Small intestine (tissue), 7 donors: Measurements from ENCODE around the gene COLGALT1. TPM values are rescaled to one million over a fixed set of nuclear protein-coding genes. Genes with fewer than 3 reads are reported as not detected.
A peak's percentile ranks its signal among the peaks of the same experiment; 100 is the strongest.
"Not testable (repeated sequence)": the region's sequence is repeated elsewhere in the genome, so short reads cannot be mapped to it uniquely, and the experiment has no call there.

Experiments used
- DNase-seq, 2 donors: peaks; one replicate each; pipeline versions ENCODE4 v3.0.0 to v3.0.0-alpha.2; 2013
- FAIRE-seq: peaks from 2 replicates; lab custom pipeline; 2012; peaks lifted over from hg19 to GRCh38; lab: Jason Lieb, UNC
- H3K27ac ChIP-seq, 3 donors: one replicate each; pipeline ENCODE4 v1.5.1; 2013; ENCODE audit warnings: low read length in 2 of 3, mild to moderate bottlenecking in 2 of 3, control low read depth in 1 of 3, inconsistent platforms in 1 of 3, low read depth in 1 of 3, moderate library complexity in 1 of 3
- H3K27me3 ChIP-seq, 3 donors: one replicate each; pipeline ENCODE4 v1.6.1; 2013; ENCODE audit warnings: low read length in 3 of 3, inconsistent platforms in 1 of 3; ENCODE audit not compliant: control insufficient read depth in 3 of 3, insufficient read depth in 3 of 3
- H3K36me3 ChIP-seq, 3 donors: one replicate each; pipeline ENCODE4 v1.6.1; 2013; ENCODE audit warnings: low read length in 3 of 3, inconsistent platforms in 1 of 3, low read depth in 1 of 3, mild to moderate bottlenecking in 1 of 3, moderate library complexity in 1 of 3; ENCODE audit not compliant: control insufficient read depth in 3 of 3, insufficient read depth in 2 of 3
- H3K4me1 ChIP-seq, 3 donors: one replicate each; pipeline ENCODE4 v1.6.1; 2013; ENCODE audit warnings: low read length in 2 of 3, inconsistent platforms in 1 of 3, low read depth in 1 of 3, mild to moderate bottlenecking in 1 of 3, moderate library complexity in 1 of 3; ENCODE audit not compliant: control insufficient read depth in 3 of 3, insufficient read depth in 2 of 3
- H3K4me3 ChIP-seq, 3 donors: one replicate each; pipeline ENCODE4 v1.5.1; 2013; ENCODE audit warnings: low read length in 3 of 3, control low read depth in 1 of 3, inconsistent platforms in 1 of 3, low read depth in 1 of 3, mild to moderate bottlenecking in 1 of 3, moderate library complexity in 1 of 3
- H3K9me3 ChIP-seq, 2 donors: one replicate each; pipeline ENCODE4 v1.6.1; 2013; ENCODE audit warnings: low read depth in 1 of 2, low read length in 1 of 2; ENCODE audit not compliant: control insufficient read depth in 2 of 2, insufficient read depth in 1 of 2
- WGBS, 3 donors: extraction: QIAGEN DNeasy Blood & Tissue Kit; methylation state at CpG; one replicate each; pipeline ENCODE4 v1.1.7; 2013; 5-methylcytosine and 5-hydroxymethylcytosine counted together
- polyA plus RNA-seq, 4 donors: library from polyadenylated mRNA; stranded (reverse) in 3 of 4; unstranded in 1 of 4; fragments of 200-250 nt in 3 of 4; fragments of 120-200 nt in 1 of 4; gene quantifications; one replicate each; pipeline versions ENCODE4 v1.2.1 to v1.2.3, GENCODE V29; 2013
- donor health status: healthy with polysubstance abuse.
- donor health status: control.
- donor health status: control.
- donor health status: Bipolar disorder and iron deficiency.
- donor health status: healthy.

COLGALT1 gene
- polyA plus RNA-seq, 4 donors = 21.0 to 49.1 (median 31.6) TPM

DNA sequence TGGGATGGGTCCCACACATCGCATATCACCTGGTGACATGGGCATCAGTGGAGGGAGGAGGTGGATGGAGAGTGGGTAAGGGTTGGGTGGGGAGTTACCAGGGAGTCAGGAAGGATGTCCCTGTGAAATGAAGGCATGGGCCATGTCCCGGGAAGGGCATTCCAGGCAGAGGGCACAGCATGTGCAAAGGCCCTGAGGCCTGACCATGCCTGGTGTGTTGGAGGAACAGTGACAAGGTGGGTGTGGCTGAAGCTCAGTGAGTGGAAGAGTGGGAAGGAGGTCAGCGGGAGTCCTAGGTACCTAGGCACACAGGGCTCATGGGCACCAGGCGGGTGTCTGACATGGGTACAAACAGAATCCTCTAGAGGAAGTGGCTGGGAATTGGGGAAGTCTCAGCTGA lies 11.0 kb upstream of the COLGALT1 start:
- FAIRE-seq (no peak), DNase-seq (no peak)
- Histone ChIP-seq H3K27ac (no peak overlapping the region), H3K9me3 (peaks cover 0 to 9% of the 10 kb centered on the region in 2 donors), H3K4me3 (no peak overlapping the region), H3K4me1 (peaks cover 0 to under 1% (median 0%) of the 10 kb centered on the region in 3 donors), H3K27me3 (peaks cover 0 to under 1% (median 0%) of the 10 kb centered on the region in 3 donors), H3K36me3 (no peaks in the 10 kb centered on the region)
- WGBS, 3 donors = 82 to 96% (median 91%) methylated on average over 4 of the region's 4 CpGs

- Histone ChIP-seq H3K27me3 (no peaks in the 10 kb centered on the region), H3K9me3 (no peaks in the 10 kb centered on the region), H3K36me3 (no peaks in the 10 kb centered on the region), H3K4me3 (no peak overlapping the region), H3K27ac (no peak overlapping the region), H3K4me1 (no peaks in the 10 kb centered on the region)
- 66 to 77% (median 72%) methylated on average over 6 of the region's 6 CpGs for WGBS, 3 donors
- FAIRE-seq (no peak), DNase-seq (no peak)
These were observed 7.3 kb upstream of the COLGALT1 start for GRCh38 chr19:17548145-17548544.

DNA sequence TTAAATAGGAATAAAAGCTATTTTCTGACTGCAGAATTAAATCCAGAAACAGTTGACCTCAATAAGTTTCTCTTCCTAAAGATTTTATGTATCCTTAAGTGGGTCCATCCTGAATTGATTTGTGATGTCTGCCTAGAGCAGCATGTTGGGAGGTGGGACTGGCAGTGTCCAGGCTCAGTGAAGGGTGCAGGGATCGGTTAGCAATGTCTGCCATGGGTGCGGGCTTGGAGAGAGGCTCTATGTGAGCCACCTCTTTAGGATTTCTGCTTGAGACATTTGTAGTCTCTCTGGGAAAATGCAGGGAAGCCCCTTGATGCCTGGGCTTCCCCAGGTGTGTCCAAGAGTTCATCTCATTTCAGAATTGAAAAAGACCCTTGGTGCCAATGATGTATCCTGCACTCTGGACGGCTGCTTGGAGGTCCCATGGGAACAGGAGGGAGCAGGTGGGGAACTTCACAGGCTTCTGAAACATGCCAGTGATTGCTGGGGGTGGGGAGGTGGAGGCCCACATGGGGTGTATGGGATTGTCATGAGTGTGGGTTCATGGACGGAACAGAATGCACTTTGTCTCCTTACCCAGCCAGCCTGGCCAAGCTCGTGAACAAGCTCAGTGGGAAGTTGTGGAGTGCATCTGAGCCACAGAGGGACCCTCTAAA lies 6.2 kb upstream of the COLGALT1 start:
- Histone ChIP-seq H3K4me3 (no peak overlapping the region), H3K36me3 (no peaks in the 10 kb centered on the region), H3K4me1 (no peaks in the 10 kb centered on the region), H3K27me3 (no peaks in the 10 kb centered on the region), H3K27ac (no peak overlapping the region), H3K9me3 (no peaks in the 10 kb centered on the region)
- 51 to 78% (median 63%) methylated on average over 5 of the region's 5 CpGs for WGBS, 3 donors
- DNase-seq (no peak), FAIRE-seq (no peak)

- peaks cover 0 to 3% (median 3%) of the 10 kb centered on the region in 3 donors for H3K4me1 ChIP-seq
- H3K27ac ChIP-seq = no peak overlapping the region
- H3K27me3 ChIP-seq = no peaks in the 10 kb centered on the region
- FAIRE-seq (no peak), DNase-seq (no peak)
- H3K4me3 ChIP-seq = no peak overlapping the region
- no peaks in the 10 kb centered on the region for H3K9me3 ChIP-seq
- H3K36me3 ChIP-seq = no peaks in the 10 kb centered on the region
- 89 to 98% (median 93%) methylated on average over 4 of the region's 4 CpGs for WGBS, 3 donors
These were observed 5.3 kb upstream of the COLGALT1 start for GRCh38 chr19:17550076-17550667.

DNA sequence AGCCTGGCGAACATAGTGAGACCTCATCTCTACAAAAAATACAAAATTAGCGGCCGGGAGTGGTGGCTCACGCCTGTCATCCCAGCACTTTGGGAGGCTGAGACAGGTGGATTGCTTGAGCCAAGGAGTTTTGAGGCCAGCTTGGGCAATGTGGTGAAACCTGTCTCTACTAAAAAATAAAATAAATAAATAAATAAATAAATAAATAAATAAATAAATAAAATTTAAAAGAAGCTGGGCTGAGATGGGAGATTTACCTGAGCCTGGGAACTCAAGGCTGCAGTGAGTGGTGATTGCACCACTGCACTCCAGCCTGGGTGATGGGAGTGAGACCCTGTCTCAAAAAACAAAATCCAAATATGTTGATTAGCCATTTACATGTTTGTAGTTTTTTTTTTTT lies 2.7 kb upstream of the COLGALT1 start:
- H3K4me3 ChIP-seq, DNase-seq, FAIRE-seq, H3K9me3 ChIP-seq, H3K4me1 ChIP-seq, H3K36me3 ChIP-seq, H3K27me3 ChIP-seq, H3K27ac ChIP-seq: not testable (repeated sequence)
- WGBS, 3 donors = 94 to 97% (median 94%) methylated on average over 4 of the region's 4 CpGs

- FAIRE-seq (no peak), DNase-seq (peak in 1 of 2 donors; percentile 46)
- peak overlapping the region in 1 of 3 donors; percentile 18 for H3K27ac ChIP-seq
These were observed 2.2 kb upstream of the COLGALT1 start for GRCh38 chr19:17553256-17553655.

DNA sequence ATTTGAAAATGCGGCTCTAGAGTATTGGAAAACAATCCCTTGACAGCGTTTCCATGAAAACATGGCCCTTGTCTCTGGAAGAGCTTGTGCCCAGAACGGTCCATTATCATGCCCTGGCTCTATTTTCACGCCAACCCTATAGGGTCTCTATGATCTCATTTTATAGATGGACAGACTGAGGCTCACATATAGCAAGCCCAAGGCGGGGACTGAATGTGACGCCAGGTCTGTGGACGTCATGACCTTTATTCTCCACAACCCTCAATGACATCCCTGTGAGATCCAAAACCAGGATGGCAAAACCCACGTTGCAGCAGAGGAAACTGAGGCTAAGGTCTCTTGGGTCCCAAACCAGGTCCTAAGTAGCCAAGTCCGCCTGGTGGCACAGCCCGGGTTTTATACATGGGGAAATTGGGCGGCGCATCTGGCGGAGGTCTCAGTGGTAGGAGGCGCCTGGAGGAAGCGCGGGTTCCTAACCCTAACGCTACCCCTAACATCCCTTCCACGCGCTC lies 425 bp upstream of the COLGALT1 start:
- Histone ChIP-seq H3K4me3 (peak overlapping the region in 1 of 3 donors; percentile 32), H3K27ac (peak overlapping the region in 2 of 3 donors; percentile 13 to 41), H3K27me3 (no peaks in the 10 kb centered on the region), H3K4me1 (peaks cover 0 to 8% (median 7%) of the 10 kb centered on the region in 3 donors), H3K36me3 (peaks cover 0 to 22% (median 4%) of the 10 kb centered on the region in 3 donors), H3K9me3 (no peaks in the 10 kb centered on the region)
- FAIRE-seq (no peak), DNase-seq (no peak)
- WGBS, 3 donors = 9 to 15% (median 11%) methylated on average over 19 of the region's 19 CpGs

More at GRCh38 chr19:17553256-17553655, 2.2 kb upstream of the COLGALT1 start:
- H3K9me3 ChIP-seq = no peaks in the 10 kb centered on the region
- H3K4me3 ChIP-seq = no peak overlapping the region
- WGBS, 3 donors = 35 to 70% (median 61%) methylated on average over 7 of the region's 7 CpGs
- peaks cover 0 to 6% (median 0%) of the 10 kb centered on the region in 3 donors for H3K36me3 ChIP-seq
- peaks cover 0 to 7% (median 4%) of the 10 kb centered on the region in 3 donors for H3K4me1 ChIP-seq
- H3K27me3 ChIP-seq = no peaks in the 10 kb centered on the region

DNA sequence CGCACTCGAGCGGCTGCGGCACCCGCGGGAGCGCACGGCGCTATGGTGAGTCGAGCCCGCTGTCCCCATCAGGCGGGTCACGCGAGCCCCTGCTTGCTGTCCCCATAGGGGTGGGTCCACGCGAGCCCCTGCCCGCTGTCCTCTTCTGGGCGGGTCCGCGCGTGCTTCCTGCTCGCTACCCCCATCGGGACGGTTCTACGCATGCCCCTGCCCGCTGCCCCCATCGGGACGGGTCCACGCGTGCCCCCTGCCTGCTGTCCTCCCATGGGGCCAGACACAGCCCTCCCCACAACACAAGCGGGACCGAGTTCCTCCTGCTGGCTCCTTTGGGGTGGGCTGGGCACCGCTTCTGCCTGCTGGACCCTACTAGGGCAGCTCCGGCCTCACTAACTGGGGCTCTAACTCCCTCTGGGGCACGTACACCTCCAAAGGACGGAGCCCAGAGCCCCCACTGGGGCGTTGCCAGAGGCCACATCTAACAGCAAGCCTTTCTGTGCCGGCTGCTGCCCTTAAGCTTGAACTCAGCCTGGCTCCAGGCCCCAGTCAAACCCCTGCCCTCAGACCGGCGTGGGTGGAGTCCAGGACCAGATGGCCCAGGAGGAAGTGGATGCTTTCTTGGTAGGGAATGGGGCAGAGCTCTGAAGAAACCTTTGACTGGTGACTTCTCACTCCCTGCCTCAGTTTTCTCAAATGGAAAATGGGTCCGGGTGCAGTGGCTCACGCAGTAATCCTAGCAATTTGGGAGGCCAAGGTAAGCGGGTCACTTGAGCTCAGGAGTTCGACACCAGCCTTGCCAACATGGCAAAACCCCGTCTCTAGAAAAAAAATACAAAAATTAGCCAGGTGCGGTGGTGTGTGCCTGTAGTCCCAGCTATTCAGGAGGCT lies 722 bp downstream of the COLGALT1 start:
- H3K9me3 ChIP-seq = no peaks in the 10 kb centered on the region
- H3K27ac ChIP-seq = peak overlapping the region; percentile 69 to 87 (median 82)
- H3K36me3 ChIP-seq = peaks cover 0 to 33% (median 4%) of the 10 kb centered on the region in 3 donors
- 7 to 8% (median 7%) methylated on average over 24 to 46 of the region's 46 CpGs for WGBS, 3 donors
- FAIRE-seq = no peak
- H3K4me3 ChIP-seq = peak overlapping the region; percentile 68 to 91 (median 73)
- H3K27me3 ChIP-seq = no peaks in the 10 kb centered on the region
- peaks cover 0 to 8% (median 7%) of the 10 kb centered on the region in 3 donors for H3K4me1 ChIP-seq
- DNase-seq = peak; percentile 71 to 78
